Amniotic epithelial cell (primary cell): Measurements from ENCODE around the gene KLB.

Experiments
- DNase-seq: peaks from one replicate; pipeline ENCODE4 v3.0.0-alpha.2; 2010; ENCODE audit warnings: low read depth

Gene KLB

DNA sequence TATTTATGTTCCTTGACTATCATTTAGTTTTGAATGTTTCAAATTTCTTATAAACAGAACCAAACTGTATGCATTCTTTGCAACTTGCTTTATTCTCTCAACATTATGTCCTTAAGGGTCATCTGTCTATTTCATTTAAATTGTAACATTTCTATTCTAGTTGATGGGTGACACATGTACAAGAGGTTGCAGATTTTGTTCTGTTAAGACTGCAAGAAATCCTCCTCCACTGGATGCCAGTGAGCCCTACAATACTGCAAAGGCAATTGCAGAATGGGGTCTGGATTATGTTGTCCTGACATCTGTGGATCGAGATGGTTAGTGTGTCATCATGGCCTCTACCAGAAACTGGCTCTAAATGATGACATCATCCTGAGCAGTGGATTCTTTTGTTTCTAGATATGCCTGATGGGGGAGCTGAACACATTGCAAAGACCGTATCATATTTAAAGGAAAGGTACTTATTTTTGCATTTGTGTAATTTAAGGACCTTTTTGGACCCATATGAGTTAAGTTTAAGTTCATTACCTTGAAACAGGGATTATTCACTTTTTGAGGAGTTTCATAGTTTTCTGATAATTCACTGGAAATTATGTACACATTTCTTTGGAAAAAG is 58.3 kb downstream of the KLB start:
- DNase-seq = peak; percentile 99

- DNase-seq = peak; percentile 82
These were observed 60.0 kb downstream of the KLB start for GRCh38 chr4:39466747-39467146.

- DNase-seq = no peak
These were observed 60.7 kb downstream of the KLB start for GRCh38 chr4:39467464-39467863.

DNA sequence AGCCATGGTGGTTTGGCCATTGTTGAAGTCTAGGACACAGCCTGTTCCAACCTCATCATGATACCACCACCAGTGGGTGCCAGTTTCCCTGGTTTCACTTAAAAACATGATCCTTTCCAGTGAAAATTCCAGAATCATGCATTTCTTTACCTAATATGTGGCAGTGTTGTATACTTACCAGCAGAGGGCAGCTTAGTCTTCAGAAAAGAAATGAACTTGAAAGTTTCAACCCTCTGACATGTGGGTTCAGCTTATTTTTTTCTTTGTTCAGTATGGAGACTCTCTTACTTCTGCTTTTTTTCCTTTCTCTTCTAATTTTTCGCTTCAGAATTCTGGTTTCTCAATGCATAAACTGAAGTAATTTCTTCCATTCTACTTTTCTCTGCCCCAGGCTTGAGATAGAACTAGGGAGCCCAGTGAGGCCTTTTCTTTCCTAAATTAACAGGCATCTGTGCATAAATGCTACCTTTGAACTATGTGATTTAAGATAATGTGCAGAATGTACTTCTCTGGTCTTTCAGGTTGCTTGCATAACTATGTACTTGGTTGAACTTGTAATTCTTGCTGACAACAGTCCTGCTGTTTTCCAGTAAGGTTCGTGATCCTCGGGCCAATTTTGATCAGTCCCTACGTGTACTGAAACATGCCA is 62.8 kb downstream of the KLB start:
- DNase-seq = peak; percentile 89

DNA sequence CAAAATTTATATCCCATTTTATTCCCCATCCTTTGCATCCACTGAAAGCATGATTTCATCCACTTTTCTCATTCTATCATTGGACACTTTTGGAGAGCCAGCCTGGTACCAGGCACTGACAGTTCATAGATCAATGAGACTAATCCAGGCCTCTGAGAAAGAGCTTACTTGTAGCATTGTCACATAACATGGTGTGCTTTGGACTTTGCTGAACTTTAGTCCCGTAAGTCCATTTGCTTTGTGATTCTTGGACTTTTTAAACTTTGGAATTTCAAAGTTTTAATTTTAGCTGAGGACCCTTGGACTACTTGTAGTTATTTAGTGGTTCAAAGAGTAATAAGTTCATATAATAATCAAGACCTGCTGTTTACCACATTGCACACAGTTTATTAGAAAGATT is 63.7 kb downstream of the KLB start:
- DNase-seq = no peak

DNA sequence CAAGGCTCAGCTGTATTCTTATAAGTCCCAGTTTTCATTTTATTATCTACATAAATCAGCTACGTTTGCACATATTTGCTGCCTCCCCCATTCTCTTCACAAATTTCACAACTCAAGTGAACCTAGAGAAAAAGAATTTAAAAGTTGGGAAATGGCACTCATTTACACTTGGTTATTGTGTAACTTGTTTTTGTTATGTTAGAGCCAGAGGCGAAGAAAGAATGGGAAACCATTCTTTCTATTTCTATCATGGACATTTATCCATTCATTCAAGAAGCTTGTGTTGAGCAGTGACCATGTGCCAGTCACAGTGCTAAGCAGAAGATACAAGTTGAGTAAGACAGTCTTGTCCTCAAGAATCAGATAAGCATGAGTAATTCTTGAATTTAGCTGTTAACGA is 65.7 kb downstream of the KLB start:
- peak; percentile 90 for DNase-seq

DNA sequence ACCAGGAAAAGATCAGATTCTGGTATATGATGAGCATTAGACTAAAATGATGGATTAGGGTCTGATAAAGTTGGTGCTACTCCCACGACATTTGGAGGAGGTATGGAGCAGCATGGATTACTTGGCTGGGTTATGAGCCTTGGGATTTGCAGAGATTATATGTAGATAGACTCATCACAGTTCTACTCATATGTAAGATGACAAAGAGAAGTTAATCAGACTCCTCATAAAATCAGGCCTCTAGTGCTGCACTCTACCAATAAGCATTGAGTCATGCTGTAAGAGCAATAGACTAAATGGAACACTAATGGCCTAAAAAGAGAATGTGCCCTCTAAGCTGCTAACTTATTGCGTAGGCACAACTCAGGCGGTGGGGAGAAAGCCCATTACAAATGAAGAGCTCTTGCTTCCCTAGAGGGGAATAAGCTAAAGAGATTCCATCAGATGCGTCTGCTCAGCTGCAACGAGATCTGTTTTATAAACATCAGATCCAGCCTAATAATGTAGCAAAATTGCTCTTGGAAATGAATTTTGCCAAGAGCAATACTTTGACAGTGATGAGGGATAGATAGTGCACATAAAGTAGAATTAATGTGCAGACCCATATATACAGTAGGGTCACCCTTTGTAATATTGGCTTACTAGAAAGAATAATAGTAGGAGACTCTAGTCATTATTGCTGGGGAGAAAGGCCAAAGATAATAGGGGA is 69.6 kb downstream of the KLB start:
- DNase-seq = peak; percentile 52

DNA sequence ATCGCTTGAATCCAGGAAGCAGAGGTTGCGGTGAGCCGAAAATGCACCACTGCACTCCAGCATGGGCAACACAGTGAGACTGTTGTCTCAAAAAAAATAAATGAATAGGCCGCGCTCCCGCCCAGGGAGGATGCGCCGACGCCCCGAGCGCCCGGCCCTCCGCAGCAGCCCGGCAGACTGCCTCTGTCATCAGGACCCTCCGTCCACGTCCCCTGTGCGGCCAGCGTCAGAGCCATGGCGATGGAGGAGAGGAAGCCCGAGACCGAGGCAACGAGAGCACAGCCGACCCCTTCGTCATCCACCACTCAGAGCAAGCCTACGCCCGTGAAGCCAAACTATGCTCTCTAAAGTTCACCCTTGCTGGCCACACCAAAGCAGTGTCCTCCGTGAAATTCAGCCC is 73.5 kb downstream of the KLB start:
- DNase-seq = no peak

- no peak for DNase-seq
These were observed 74.4 kb downstream of the KLB start for GRCh38 chr4:39480902-39481695.

DNA sequence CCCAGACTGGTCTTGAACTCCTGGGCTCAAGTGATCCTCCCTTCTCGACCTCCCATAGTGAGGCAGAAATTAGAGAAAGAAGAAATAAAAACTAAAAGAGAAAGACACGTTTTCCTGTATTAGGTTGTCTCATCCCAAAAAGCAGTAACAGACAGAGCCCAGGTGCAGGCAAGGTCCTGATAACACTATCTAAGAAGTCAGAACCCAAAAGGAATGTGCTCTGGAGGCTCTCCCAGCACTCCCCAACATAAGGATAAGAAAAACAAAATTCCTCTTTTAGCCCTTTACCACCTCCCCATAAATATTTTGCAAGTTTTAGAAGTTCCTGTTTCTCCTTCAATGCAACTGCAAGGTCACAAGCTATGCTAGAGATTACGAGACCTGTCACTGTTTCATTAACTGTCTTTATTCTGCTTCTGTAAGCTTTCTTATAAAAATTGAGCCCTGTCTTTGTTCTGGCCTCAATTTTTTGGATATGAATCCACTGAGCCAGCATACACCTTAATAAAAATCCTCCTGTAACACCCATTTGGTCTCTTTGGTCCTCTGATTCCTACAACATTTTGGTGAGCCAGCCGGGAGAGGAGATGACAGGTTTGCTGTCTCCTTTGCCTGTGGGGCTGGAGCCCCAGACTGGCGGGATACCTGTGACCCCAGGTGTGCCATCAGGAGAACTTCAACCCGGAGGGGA is 78.0 kb downstream of the KLB start:
- DNase-seq = no peak

- no peak for DNase-seq
These were observed 79.6 kb downstream of the KLB start for GRCh38 chr4:39486221-39486804.

DNA sequence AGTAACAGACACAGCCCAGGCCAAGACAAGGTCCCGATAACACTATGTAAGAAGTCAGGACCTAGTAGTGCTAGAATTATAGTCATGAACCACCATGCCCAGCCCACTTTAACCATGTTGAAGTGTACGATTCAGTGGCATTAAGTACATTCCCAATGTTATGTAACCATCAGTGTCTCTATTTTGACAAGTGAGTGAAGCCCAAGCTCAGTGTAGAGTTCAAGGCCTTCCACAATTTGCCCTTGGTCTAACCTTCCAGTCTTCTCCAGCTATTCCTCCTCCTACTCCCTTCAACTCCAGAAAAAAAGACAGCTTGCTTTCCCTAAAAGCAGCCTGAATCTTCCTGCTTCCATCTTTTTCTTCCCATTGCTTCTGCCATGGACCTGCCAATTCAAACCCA is 83.6 kb downstream of the KLB start:
- DNase-seq = no peak

- no peak for DNase-seq
These were observed 87.6 kb downstream of the KLB start for GRCh38 chr4:39494354-39494753.

DNA sequence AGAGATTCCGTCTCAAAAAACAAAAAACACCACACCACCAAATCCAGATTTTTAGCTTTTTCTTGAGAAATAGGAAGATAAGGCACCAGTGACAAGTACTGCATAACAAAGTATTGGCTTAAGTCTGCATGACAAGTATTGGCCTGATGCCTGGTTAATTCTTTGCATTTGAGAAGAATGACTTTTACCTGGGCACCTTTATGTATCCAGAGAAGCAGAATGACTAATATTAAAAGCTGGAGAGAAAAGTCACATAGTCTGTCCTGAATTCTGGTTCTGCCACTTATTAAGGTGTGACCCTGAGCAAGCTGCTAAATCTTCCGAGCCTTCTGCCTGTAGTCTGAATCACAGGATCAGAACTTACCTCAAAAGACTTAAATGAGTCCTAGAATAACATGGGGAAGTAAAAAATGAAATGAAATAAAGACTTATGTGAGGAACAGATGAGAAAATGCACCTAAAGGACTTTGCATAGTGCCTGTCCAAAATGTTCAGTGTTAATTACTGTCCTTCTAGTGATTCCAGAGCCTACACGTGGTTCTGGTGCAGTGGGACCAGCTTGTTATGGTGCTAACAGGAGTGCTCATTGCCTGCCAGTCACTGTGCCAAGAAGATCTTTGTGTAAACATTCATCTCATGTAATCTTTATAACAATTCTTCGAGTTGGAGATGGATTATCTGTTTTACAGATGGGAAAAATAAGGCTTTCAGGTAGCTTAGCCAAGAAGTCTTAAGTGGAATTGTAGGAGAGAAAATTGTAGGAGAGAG is 88.9 kb downstream of the KLB start:
- no peak for DNase-seq

- DNase-seq = no peak
These were observed 91.4 kb downstream of the KLB start for GRCh38 chr4:39497909-39498726.

GRCh38 chr4:39498727-39499020 is 91.9 kb downstream of the KLB start:
- DNase-seq = no peak
